Measurements from ENCODE around the gene MARVELD1. TPM values are rescaled to one million over a fixed set of nuclear protein-coding genes. Genes with fewer than 3 reads are reported as not detected.

Gene MARVELD1
- total and polyA plus RNA-seq, 2 of the 13 experiments (the other 11 are each of a cell fraction or from before 2014, with no cell fraction given) = not detected

DNA sequence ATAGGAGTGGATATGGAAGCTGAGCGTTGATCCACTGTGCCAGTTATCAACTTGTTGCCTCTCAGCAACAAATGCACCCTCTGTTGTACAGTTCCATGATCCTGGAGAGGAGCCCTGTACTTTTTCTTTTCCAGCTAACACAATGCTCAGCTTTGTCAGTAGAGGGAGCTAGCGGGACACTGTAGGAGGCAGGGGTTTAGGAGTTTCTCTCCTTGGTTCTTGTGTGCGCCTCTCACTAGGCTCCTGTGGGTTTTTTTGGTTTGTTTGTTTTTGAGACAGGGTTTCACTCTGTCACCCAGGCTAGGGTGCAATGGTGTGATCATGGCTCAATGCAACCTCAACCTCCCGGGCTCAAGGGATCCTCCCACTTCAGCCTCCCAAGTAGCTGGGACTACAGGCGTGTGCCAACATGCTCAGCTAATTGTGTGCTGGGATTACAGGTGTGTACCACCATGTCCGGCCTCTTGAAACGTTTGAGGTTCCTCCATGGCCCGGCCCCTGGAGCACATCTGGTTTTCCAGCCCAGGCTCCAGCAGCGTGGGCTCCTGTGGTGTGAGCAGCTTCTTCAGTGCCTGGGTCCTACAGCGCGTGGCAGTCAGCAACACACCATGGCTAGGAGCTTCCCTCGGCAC is 12.0 kb upstream of the MARVELD1 start (continued):
- TF ChIP-seq, protein P1, sequence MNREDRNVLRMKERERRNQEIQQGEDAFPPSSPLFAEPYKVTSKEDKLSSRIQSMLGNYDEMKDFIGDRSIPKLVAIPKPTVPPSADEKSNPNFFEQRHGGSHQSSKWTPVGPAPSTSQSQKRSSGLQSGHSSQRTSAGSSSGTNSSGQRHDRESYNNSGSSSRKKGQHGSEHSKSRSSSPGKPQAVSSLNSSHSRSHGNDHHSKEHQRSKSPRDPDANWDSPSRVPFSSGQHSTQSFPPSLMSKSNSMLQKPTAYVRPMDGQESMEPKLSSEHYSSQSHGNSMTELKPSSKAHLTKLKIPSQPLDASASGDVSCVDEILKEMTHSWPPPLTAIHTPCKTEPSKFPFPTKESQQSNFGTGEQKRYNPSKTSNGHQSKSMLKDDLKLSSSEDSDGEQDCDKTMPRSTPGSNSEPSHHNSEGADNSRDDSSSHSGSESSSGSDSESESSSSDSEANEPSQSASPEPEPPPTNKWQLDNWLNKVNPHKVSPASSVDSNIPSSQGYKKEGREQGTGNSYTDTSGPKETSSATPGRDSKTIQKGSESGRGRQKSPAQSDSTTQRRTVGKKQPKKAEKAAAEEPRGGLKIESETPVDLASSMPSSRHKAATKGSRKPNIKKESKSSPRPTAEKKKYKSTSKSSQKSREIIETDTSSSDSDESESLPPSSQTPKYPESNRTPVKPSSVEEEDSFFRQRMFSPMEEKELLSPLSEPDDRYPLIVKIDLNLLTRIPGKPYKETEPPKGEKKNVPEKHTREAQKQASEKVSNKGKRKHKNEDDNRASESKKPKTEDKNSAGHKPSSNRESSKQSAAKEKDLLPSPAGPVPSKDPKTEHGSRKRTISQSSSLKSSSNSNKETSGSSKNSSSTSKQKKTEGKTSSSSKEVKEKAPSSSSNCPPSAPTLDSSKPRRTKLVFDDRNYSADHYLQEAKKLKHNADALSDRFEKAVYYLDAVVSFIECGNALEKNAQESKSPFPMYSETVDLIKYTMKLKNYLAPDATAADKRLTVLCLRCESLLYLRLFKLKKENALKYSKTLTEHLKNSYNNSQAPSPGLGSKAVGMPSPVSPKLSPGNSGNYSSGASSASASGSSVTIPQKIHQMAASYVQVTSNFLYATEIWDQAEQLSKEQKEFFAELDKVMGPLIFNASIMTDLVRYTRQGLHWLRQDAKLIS (CRISPR knock-in tag; IDR thresholded peaks at IDR 0.05) = no peak
- TF ChIP-seq MIXL1 (CRISPR knock-in tag; IDR thresholded peaks at IDR 0.05) = no peak
- TF ChIP-seq, protein P2, sequence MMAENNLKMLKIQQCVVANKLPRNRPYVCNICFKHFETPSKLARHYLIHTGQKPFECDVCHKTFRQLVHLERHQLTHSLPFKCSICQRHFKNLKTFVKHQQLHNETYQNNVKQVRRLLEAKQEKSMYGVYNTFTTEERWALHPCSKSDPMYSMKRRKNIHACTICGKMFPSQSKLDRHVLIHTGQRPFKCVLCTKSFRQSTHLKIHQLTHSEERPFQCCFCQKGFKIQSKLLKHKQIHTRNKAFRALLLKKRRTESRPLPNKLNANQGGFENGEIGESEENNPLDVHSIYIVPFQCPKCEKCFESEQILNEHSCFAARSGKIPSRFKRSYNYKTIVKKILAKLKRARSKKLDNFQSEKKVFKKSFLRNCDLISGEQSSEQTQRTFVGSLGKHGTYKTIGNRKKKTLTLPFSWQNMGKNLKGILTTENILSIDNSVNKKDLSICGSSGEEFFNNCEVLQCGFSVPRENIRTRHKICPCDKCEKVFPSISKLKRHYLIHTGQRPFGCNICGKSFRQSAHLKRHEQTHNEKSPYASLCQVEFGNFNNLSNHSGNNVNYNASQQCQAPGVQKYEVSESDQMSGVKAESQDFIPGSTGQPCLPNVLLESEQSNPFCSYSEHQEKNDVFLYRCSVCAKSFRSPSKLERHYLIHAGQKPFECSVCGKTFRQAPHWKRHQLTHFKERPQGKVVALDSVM (CRISPR knock-in tag; IDR thresholded peaks at IDR 0.05) = peak; percentile 59
- TF ChIP-seq RFXAP (CRISPR knock-in tag; IDR thresholded peaks at IDR 0.05; ENCODE audit: borderline replicate concordance) = no peak
- TF ChIP-seq, protein P3, sequence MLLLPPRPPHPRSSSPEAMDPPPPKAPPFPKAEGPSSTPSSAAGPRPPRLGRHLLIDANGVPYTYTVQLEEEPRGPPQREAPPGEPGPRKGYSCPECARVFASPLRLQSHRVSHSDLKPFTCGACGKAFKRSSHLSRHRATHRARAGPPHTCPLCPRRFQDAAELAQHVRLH (CRISPR knock-in tag; IDR thresholded peaks at IDR 0.05; ENCODE audit: borderline replicate concordance, low read depth) = no peak; the same call in 1 of the 2 replicates
- TF ChIP-seq, protein P4, sequence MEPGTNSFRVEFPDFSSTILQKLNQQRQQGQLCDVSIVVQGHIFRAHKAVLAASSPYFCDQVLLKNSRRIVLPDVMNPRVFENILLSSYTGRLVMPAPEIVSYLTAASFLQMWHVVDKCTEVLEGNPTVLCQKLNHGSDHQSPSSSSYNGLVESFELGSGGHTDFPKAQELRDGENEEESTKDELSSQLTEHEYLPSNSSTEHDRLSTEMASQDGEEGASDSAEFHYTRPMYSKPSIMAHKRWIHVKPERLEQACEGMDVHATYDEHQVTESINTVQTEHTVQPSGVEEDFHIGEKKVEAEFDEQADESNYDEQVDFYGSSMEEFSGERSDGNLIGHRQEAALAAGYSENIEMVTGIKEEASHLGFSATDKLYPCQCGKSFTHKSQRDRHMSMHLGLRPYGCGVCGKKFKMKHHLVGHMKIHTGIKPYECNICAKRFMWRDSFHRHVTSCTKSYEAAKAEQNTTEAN (CRISPR knock-in tag; conservative IDR thresholded peaks at IDR 0.05) = no peak
- TF ChIP-seq JDP2 (CRISPR knock-in tag; IDR thresholded peaks at IDR 0.05; ENCODE audit: borderline replicate concordance) = no peak
- TF ChIP-seq NFKBIZ (CRISPR knock-in tag; IDR thresholded peaks at IDR 0.05) = no peak
- TF ChIP-seq ZMYM3 (CRISPR knock-in tag; IDR thresholded peaks at IDR 0.05) = 0 out of 2 replicates have a peak, but pooled peaks have one; percentile 31
- TF ChIP-seq FOXK1 (CRISPR knock-in tag; IDR thresholded peaks at IDR 0.05; ENCODE audit: borderline replicate concordance, low read depth) = no peak
- no peak for TF ChIP-seq ZSCAN21 (CRISPR knock-in tag; IDR thresholded peaks at IDR 0.05; ENCODE audit: borderline replicate concordance)
- 0 out of 2 replicates have a peak, but pooled peaks have one; percentile 35 for TF ChIP-seq GLI4 (CRISPR knock-in tag; IDR thresholded peaks at IDR 0.05; ENCODE audit: borderline replicate concordance)
- no peak for TF ChIP-seq ZBTB7A (CRISPR knock-in tag; IDR thresholded peaks at IDR 0.05)
- TF ChIP-seq ETV5 (CRISPR knock-in tag; IDR thresholded peaks at IDR 0.05; ENCODE audit: borderline replicate concordance) = no peak
- TF ChIP-seq FOXA3 (CRISPR knock-in tag; IDR thresholded peaks at IDR 0.05) = no peak
- no peak for TF ChIP-seq ZNF629 (CRISPR knock-in tag; conservative IDR thresholded peaks at IDR 0.05)
- TF ChIP-seq ZKSCAN8 (CRISPR knock-in tag; IDR thresholded peaks at IDR 0.05; ENCODE audit: borderline replicate concordance) = no peak
- TF ChIP-seq ZNF607 (CRISPR knock-in tag; IDR thresholded peaks at IDR 0.05; ENCODE audit: borderline replicate concordance) = no peak
- TF ChIP-seq, protein P5, sequence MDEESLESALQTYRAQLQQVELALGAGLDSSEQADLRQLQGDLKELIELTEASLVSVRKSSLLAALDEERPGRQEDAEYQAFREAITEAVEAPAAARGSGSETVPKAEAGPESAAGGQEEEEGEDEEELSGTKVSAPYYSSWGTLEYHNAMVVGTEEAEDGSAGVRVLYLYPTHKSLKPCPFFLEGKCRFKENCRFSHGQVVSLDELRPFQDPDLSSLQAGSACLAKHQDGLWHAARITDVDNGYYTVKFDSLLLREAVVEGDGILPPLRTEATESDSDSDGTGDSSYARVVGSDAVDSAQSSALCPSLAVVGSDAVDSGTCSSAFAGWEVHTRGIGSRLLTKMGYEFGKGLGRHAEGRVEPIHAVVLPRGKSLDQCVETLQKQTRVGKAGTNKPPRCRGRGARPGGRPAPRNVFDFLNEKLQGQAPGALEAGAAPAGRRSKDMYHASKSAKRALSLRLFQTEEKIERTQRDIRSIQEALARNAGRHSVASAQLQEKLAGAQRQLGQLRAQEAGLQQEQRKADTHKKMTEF (CRISPR knock-in tag; IDR thresholded peaks at IDR 0.05) = 0 out of 2 replicates have a peak, but pooled peaks have one; percentile 33
- TF ChIP-seq, protein P6, sequence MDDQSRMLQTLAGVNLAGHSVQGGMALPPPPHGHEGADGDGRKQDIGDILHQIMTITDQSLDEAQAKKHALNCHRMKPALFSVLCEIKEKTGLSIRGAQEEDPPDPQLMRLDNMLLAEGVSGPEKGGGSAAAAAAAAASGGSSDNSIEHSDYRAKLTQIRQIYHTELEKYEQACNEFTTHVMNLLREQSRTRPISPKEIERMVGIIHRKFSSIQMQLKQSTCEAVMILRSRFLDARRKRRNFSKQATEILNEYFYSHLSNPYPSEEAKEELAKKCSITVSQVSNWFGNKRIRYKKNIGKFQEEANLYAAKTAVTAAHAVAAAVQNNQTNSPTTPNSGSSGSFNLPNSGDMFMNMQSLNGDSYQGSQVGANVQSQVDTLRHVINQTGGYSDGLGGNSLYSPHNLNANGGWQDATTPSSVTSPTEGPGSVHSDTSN (CRISPR knock-in tag; IDR thresholded peaks at IDR 0.05; ENCODE audit: borderline replicate concordance) = no peak

All from HepG2 (cell line).